DND-41 (cell line): ENCODE results near the gene CDC37L1.

Source experiments
- ATAC-seq: fragments of 200-7000 bp; cut with Tn5 transposase; 3 replicates; pipeline ENCODE4 v1.9.1; 2021; ENCODE audit warnings: low read depth; ENCODE audit not compliant: insufficient read depth
- DNase-seq: peaks from one replicate; pipeline ENCODE4 v3.0.0-alpha.2; 2020
- H2AFZ ChIP-seq: 2 replicates; pipeline ENCODE4 v1.6.0; 2012; ENCODE audit warnings: low read depth, low read length
- H3K27ac ChIP-seq: 2 replicates; pipeline ENCODE4 v1.5.1; 2012; ENCODE audit warnings: low read length, inconsistent platforms
- H3K27me3 ChIP-seq: fragments of 200-600 bp; sonication (generic); 2 replicates; pipeline ENCODE4 v1.6.0; 2012; ENCODE audit warnings: low read length, mild to moderate bottlenecking, inconsistent platforms; ENCODE audit not compliant: insufficient read depth, poor library complexity
- H3K36me3 ChIP-seq: 2 replicates; pipeline ENCODE4 v1.5.1; 2012; ENCODE audit warnings: low read length, inconsistent platforms; ENCODE audit not compliant: insufficient read depth
- H3K4me1 ChIP-seq: 2 replicates; pipeline ENCODE4 v1.5.1; 2012; ENCODE audit warnings: mild to moderate bottlenecking, low read length; ENCODE audit not compliant: insufficient read depth
- H3K4me2 ChIP-seq: 2 replicates; pipeline ENCODE4 v1.6.0; 2012; ENCODE audit warnings: mild to moderate bottlenecking, moderate library complexity, low read length, inconsistent platforms; ENCODE audit not compliant: insufficient read depth
- H3K4me3 ChIP-seq, 2 experiments: fragments of 200-600 bp in 1 of 2; shearing (Covaris generic) in 1 of 2; 2 replicates each; pipeline ENCODE4 v1.5.1; 2012 to 2016; ENCODE audit warnings: inconsistent platforms in 2 of 2, low read length in 2 of 2, mild to moderate bottlenecking in 2 of 2, low read depth in 1 of 2, moderate library complexity in 1 of 2
- H3K79me2 ChIP-seq: 2 replicates; pipeline ENCODE4 v1.6.0; 2012; ENCODE audit warnings: low read length, inconsistent platforms; ENCODE audit not compliant: insufficient read depth
- H3K9ac ChIP-seq: 2 replicates; pipeline ENCODE4 v1.6.0; 2012; ENCODE audit warnings: low read depth, mild to moderate bottlenecking, inconsistent platforms, low read length, moderate library complexity
- H3K9me3 ChIP-seq: 2 replicates; pipeline ENCODE4 v1.5.1; 2012; ENCODE audit warnings: low read length, moderate library complexity, mild to moderate bottlenecking, inconsistent platforms; ENCODE audit not compliant: insufficient read depth, severe bottlenecking
- H4K20me1 ChIP-seq: 2 replicates; pipeline ENCODE4 v1.6.0; 2012; ENCODE audit warnings: low read length; ENCODE audit not compliant: insufficient read depth
- CTCF ChIP-seq: IDR thresholded peaks from 2 replicates; pipeline ENCODE4 v1.5.1; 2012; ENCODE audit warnings: borderline replicate concordance, low read length, moderate library complexity, mild to moderate bottlenecking; ENCODE audit not compliant: poor library complexity, severe bottlenecking; ENCODE audit errors: extremely low read depth
- EZH2 ChIP-seq: IDR thresholded peaks from 3 replicates; pipeline ENCODE4 v1.6.1; 2012; ENCODE audit warnings: borderline replicate concordance, low read depth, mild to moderate bottlenecking, moderate library complexity, low read length, inconsistent platforms; ENCODE audit not compliant: severe bottlenecking

Gene CDC37L1

DNA sequence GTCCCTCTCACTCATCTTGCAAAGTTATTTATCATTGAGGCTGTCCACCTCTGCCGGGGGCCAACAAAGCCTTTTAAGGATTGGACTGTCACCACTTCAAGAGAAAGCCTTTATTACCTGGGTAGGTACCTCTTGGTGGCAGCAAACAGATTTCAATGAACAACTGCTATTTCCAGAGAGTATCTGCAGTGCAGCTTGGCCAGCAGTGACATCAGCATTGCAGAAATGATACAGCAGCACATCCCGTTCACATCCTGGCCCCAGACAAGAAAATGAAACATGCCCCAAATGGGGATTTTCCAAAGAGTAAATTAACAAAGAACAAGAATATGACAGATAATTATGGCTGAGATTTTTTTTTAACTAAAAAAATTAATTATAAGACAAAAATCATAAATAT is 10.8 kb upstream of the CDC37L1 start:
- DNase-seq (no peak), ATAC-seq (no peak)
- H4K20me1 ChIP-seq: no peaks in the 10 kb centered on the region
- peaks cover 14% of the 10 kb centered on the region for H3K4me1 ChIP-seq
- no peaks in the 10 kb centered on the region for H3K79me2 ChIP-seq
- no peak overlapping the region for H3K4me2 ChIP-seq
- TF ChIP-seq CTCF: no peak
- no peak for TF ChIP-seq EZH2
- no peak overlapping the region for H2AFZ ChIP-seq
- H3K4me3 ChIP-seq: no peak overlapping the region
- no peak overlapping the region for H3K9ac ChIP-seq
- no peak overlapping the region for H3K27ac ChIP-seq
- H3K27me3 ChIP-seq: no peaks in the 10 kb centered on the region
- no peaks in the 10 kb centered on the region for H3K9me3 ChIP-seq
- H3K36me3 ChIP-seq: no peaks in the 10 kb centered on the region

GRCh38 chr9:4669890-4670289 is 9.5 kb upstream of the CDC37L1 start:
- Histone ChIP-seq H3K79me2 (no peaks in the 10 kb centered on the region), H2AFZ (no peak overlapping the region), H4K20me1 (no peaks in the 10 kb centered on the region), H3K4me2 (no peak overlapping the region), H3K27me3 (no peaks in the 10 kb centered on the region), H3K9me3 (no peaks in the 10 kb centered on the region), H3K4me1 (peaks cover 1% of the 10 kb centered on the region; the same call in 1 of the 2 replicates), H3K4me3 (no peak overlapping the region), H3K27ac (no peak overlapping the region), H3K36me3 (no peaks in the 10 kb centered on the region), H3K9ac (no peak overlapping the region)
- ATAC-seq (no peak), DNase-seq (no peak)
- TF ChIP-seq EZH2 (no peak), CTCF (no peak)

DNA sequence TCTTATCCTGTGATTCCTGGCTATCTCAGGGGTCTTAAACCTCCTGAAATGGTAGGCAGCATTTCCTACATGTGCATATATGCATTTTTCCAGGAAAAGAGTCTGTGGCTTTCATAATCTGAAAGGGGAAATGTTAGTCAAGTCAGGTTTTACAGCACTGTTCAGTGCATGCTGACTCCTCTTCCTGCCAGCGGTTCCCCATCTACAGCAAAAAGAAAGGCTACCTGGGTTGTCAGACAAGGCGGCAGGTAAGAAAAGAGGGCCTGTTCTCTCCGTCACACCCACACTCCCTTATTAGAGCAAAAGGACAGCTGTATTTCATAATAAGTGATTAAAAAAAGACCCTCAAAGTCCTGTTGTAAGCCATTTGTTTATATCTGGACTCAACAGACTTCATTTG is 8.8 kb upstream of the CDC37L1 start:
- Histone ChIP-seq H3K36me3 (no peaks in the 10 kb centered on the region), H3K9me3 (no peaks in the 10 kb centered on the region), H3K27ac (no peak overlapping the region), H3K4me2 (no peak overlapping the region), H4K20me1 (no peaks in the 10 kb centered on the region), H3K27me3 (no peaks in the 10 kb centered on the region), H3K79me2 (no peaks in the 10 kb centered on the region), H3K4me1 (no peaks in the 10 kb centered on the region), H3K9ac (no peak overlapping the region), H3K4me3 (no peak overlapping the region), H2AFZ (no peak overlapping the region)
- TF ChIP-seq EZH2 (no peak), CTCF (no peak)
- DNase-seq (no peak), ATAC-seq (no peak)

DNA sequence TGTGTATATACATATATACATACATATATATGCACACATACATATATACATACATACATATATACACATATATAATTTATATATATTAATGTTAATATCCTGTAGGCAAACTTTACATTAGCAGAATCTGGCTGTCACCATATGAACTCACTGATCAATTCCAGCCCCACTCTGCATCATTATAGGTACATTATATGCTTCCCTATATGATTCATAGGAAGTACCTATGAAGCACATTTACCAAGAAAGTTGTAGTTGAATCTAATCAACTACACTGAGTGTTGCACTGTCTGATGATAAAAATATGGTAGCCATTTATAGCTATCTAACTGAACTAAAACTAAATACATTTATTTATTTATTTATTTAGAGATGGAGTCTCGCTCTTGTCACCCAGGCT is 7.6 kb upstream of the CDC37L1 start:
- Histone ChIP-seq H3K4me2 (no peak overlapping the region), H3K27ac (no peak overlapping the region), H3K27me3 (no peaks in the 10 kb centered on the region), H3K79me2 (no peaks in the 10 kb centered on the region), H3K4me1 (no peaks in the 10 kb centered on the region), H3K9ac (no peak overlapping the region), H3K36me3 (no peaks in the 10 kb centered on the region), H4K20me1 (no peaks in the 10 kb centered on the region), H2AFZ (no peak overlapping the region), H3K9me3 (no peaks in the 10 kb centered on the region), H3K4me3 (no peak overlapping the region)
- no peak for DNase-seq
- TF ChIP-seq CTCF: no peak
- TF ChIP-seq EZH2: no peak
- ATAC-seq: no peak
